ENCODE measurements around the gene PMIS2. TPM values are rescaled to one million over a fixed set of nuclear protein-coding genes. Genes with fewer than 3 reads are reported as not detected.
A peak's percentile ranks its signal among the peaks of the same experiment; 100 is the strongest.

Gene PMIS2
- total RNA-seq, 2 experiments from 2014 or later, result not detected

- no peaks in the 10 kb centered on the region for H3K9me3 Mint-ChIP-seq
- no peaks in the 10 kb centered on the region for H3K27me3 Mint-ChIP-seq
- TF ChIP-seq CTCF (IDR thresholded peaks at IDR 0.05), result no peak
- H3K4me1 Mint-ChIP-seq (ENCODE audit: low read depth), result no peaks in the 10 kb centered on the region
- H3K4me3 Mint-ChIP-seq, result no peak overlapping the region
- intact Hi-C loops (cut with micrococcal nuclease), result no loop called here
- ChIA-PET POLR2A (interaction anchor here (1.1 to 2.5 kb wide), 3 partner anchors 10 to 19 kb away, joined by 3 to 11 read pairs (median 4); partner anchors contain the start of genes ETV2 and HAUS5), CTCF (no interaction called here)
- DNase-seq, result no peak
- no peak overlapping the region for H3K27ac Mint-ChIP-seq
- ATAC-seq, result no peak
- H3K36me3 Mint-ChIP-seq (ENCODE audit: low read depth), result peaks cover 10% of the 10 kb centered on the region
Measured at GRCh38 chr19:35622750-35623149, 36.8 kb downstream of the PMIS2 start.

GRCh38 chr19:35623327-35624010, 37.5 kb downstream of the PMIS2 start:
- TF ChIP-seq CTCF (IDR thresholded peaks at IDR 0.05), result no peak
- Mint-ChIP-seq H3K27ac (no peak overlapping the region), H3K4me1 (ENCODE audit: low read depth) (peaks cover 4% of the 10 kb centered on the region), H3K9me3 (no peaks in the 10 kb centered on the region), H3K4me3 (no peak overlapping the region), H3K27me3 (no peaks in the 10 kb centered on the region), H3K36me3 (ENCODE audit: low read depth) (peaks cover 10% of the 10 kb centered on the region)
- intact Hi-C loops (cut with micrococcal nuclease), result no loop called here
- POLR2A ChIA-PET, result interaction anchor here (1.0 to 2.5 kb wide), 5 partner anchors 11 to 276 kb away, joined by 3 to 11 read pairs (median 4); partner anchors contain the start of genes COX6B1, ETV2, FFAR1 and HAUS5
- ATAC-seq, result no peak
- DNase-seq, result no peak
- CTCF ChIA-PET, result interaction anchor here (0.8 kb wide), 1 partner anchor 16 kb away, joined by 3 read pairs; no protein-coding TSS in a partner anchor

- CTCF ChIA-PET, result no interaction called here
- ATAC-seq (peak; percentile 26), DNase-seq (no peak)
- no peaks in the 10 kb centered on the region for H3K9me3 Mint-ChIP-seq
- no peaks in the 10 kb centered on the region for H3K27me3 Mint-ChIP-seq
- intact Hi-C loops (cut with micrococcal nuclease), result no loop called here
- no peak for TF ChIP-seq CTCF (IDR thresholded peaks at IDR 0.05)
- peak overlapping the region; percentile 88 for H3K4me3 Mint-ChIP-seq
- POLR2A ChIA-PET, result interaction anchor here (1.0 to 1.2 kb wide), 3 partner anchors 15 to 37 kb away, joined by 3 read pairs; no protein-coding TSS in a partner anchor
- H3K4me1 Mint-ChIP-seq (ENCODE audit: low read depth), result peaks cover 16% of the 10 kb centered on the region
- peak overlapping the region; percentile 89 for H3K27ac Mint-ChIP-seq
- H3K36me3 Mint-ChIP-seq (ENCODE audit: low read depth), result peaks cover 32% of the 10 kb centered on the region
Measured at GRCh38 chr19:35628264-35628564, 42.2 kb downstream of the PMIS2 start.

- no peak for TF ChIP-seq CTCF (IDR thresholded peaks at IDR 0.05)
- peak within 1 kb of the TSS; percentile 89 for H3K27ac Mint-ChIP-seq
- ChIA-PET POLR2A (interaction anchor here (1.0 to 1.2 kb wide), 3 partner anchors 15 to 37 kb away, joined by 3 read pairs; no protein-coding TSS in a partner anchor), CTCF (no interaction called here)
- ATAC-seq, result peak; percentile 100
- H3K4me1 Mint-ChIP-seq (ENCODE audit: low read depth), result peaks cover 16% of the 10 kb centered on the region
- intact Hi-C loops (cut with micrococcal nuclease), result no loop called here
- H3K36me3 Mint-ChIP-seq (ENCODE audit: low read depth), result peaks cover 30% of the 10 kb centered on the region
- DNase-seq, result peak; percentile 98
- no peaks in the 10 kb centered on the region for H3K9me3 Mint-ChIP-seq
- no peaks in the 10 kb centered on the region for H3K27me3 Mint-ChIP-seq
- H3K4me3 Mint-ChIP-seq, result peak within 1 kb of the TSS; percentile 88
Measured at GRCh38 chr19:35628565-35629331, 42.8 kb downstream of the PMIS2 start, which contains the start of gene RBM42. Gene RBM42 (plus strand): TSS chr19:35629036. CDS start chr19:35629154, 118 bp downstream.

- intact Hi-C loops (cut with micrococcal nuclease), result no loop called here
- TF ChIP-seq CTCF (IDR thresholded peaks at IDR 0.05), result no peak
- H3K4me3 Mint-ChIP-seq, result peak overlapping the region; percentile 88
- DNase-seq (no peak), ATAC-seq (no peak)
- H3K9me3 Mint-ChIP-seq, result no peaks in the 10 kb centered on the region
- ChIA-PET POLR2A (interaction anchor here (0.9 kb wide), 2 partner anchors 9 to 16 kb away, joined by 3 to 5 read pairs; partner anchors contain the start of gene HAUS5), CTCF (no interaction called here)
- peaks cover 16% of the 10 kb centered on the region for H3K4me1 Mint-ChIP-seq (ENCODE audit: low read depth)
- H3K27ac Mint-ChIP-seq, result peak overlapping the region; percentile 89
- peaks cover 30% of the 10 kb centered on the region for H3K36me3 Mint-ChIP-seq (ENCODE audit: low read depth)
- H3K27me3 Mint-ChIP-seq, result no peaks in the 10 kb centered on the region
Measured at GRCh38 chr19:35629332-35629633, 43.3 kb downstream of the PMIS2 start.

Measured in activated CD8-positive, alpha-beta T cell treated with anti-CD3 and anti-CD28 coated beads for 36 hours (primary cell).